Activated naive CD8-positive, alpha-beta T cell (primary cell): ENCODE data around the gene PWP2.
"Not testable (repeated sequence)": the region's sequence is repeated elsewhere in the genome, so short reads cannot be mapped to it uniquely, and the experiment has no call there.

Experiments
- H3K27ac Mint-ChIP-seq: one replicate; pipeline ENCODE4 v1.8.0; 2021; ENCODE audit warnings: mixed read lengths
- H3K27me3 Mint-ChIP-seq: one replicate; pipeline ENCODE4 v1.8.0; 2021; ENCODE audit warnings: mixed read lengths
- H3K36me3 Mint-ChIP-seq: one replicate; pipeline ENCODE4 v1.8.0; 2021; ENCODE audit warnings: mixed read lengths
- H3K4me1 Mint-ChIP-seq: one replicate; pipeline ENCODE4 v1.8.0; 2021; ENCODE audit warnings: low read depth, mixed read lengths
- H3K4me3 Mint-ChIP-seq: one replicate; pipeline ENCODE4 v1.8.0; 2021; ENCODE audit warnings: mild to moderate bottlenecking, mixed read lengths
- H3K9me3 Mint-ChIP-seq: one replicate; pipeline ENCODE4 v1.8.0; 2021; ENCODE audit warnings: low read depth, mixed read lengths

The PWP2 gene

DNA sequence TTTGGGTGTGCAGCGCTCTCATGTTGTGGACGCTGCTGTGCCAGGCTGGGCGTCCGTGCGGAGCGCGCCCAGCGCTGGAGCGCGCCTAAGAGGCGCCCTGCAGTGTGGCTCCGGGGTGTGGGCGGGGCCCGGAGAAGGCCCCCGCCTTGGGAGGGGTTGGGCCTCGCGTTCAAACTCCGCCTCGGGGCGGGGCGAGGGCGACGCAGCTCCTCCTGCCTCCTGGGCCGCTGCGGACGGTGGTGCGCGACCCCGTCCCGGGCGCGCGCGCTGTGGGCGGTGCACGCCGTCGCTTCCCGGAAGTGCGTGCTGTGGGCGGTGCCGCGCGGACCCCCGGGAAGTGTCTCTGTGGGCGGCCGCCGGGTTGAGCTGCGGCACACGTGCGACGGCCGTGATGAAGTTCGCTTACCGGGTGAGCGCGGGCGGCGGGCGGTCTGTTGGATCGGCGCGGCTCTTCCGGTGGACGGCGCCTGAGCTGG is at the start of gene PWP2:
PWP2 (plus strand) TSS at position 374 of the 476 bp plus-strand sequence; CDS start at position 392, 18 bp downstream.
- not testable (repeated sequence) for H3K27ac Mint-ChIP-seq, H3K4me1 Mint-ChIP-seq, H3K27me3 Mint-ChIP-seq, H3K36me3 Mint-ChIP-seq, H3K9me3 Mint-ChIP-seq, H3K4me3 Mint-ChIP-seq

DNA sequence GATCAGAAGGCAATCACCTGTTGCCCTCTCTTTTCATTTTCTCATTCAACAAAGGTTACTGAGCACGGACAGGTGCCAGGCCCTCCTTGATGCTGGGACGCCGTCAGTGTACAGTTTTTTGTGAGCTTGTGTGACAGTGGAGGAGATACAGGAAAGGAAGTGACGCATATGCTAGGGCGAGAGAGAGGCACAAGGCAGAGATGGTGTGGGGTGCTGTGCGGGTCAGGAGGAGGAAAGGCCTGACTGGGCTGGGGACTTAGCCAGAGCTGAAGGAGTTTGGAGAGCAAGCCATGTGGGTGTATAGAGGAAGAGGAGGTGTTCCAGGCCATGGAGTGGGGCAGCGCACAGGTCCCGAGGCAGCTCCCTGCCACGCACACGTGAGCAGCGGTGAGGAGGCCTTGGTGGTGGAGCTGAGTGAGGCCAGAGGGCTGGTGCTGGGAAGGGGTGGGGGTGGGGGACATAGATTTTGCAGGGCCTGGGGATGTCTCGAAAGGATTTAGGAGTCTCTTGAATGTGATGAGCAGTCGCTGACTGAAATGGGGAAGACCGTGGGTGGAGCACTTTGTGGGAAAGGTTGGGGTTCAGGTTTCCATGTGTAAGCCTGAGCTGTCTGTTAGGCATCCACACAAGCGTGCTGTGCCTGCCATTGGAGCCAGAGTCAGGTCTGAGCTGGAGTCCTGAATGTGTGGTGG is 49.1 kb upstream of the PWP2 start:
- no peak overlapping the region for H3K4me3 Mint-ChIP-seq
- peaks cover 2% of the 10 kb centered on the region for H3K36me3 Mint-ChIP-seq
- H3K27me3 Mint-ChIP-seq = no peaks in the 10 kb centered on the region
- H3K4me1 Mint-ChIP-seq = peaks cover 15% of the 10 kb centered on the region
- peak overlapping the region; percentile 64 for H3K27ac Mint-ChIP-seq
- no peaks in the 10 kb centered on the region for H3K9me3 Mint-ChIP-seq

DNA sequence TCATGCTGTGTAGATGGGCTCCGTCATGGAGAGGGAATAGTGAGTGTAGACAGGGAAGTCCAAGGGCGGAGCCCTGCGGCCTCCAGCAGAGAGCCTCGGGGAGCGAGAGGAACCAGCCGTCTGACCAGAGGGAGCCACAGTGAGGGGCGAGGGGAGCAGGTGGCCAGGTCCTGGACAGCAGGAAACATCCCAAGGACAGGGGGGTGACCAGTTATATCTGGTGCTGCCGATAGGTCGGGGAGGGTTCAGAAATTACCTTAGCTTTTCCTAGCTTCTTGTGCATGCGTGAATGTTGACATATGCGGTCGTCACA is 48.6 kb upstream of the PWP2 start:
- Mint-ChIP-seq H3K4me3 (no peak overlapping the region), H3K27me3 (no peaks in the 10 kb centered on the region), H3K27ac (peak overlapping the region; percentile 64), H3K4me1 (peaks cover 18% of the 10 kb centered on the region), H3K9me3 (no peaks in the 10 kb centered on the region), H3K36me3 (peaks cover 2% of the 10 kb centered on the region)

DNA sequence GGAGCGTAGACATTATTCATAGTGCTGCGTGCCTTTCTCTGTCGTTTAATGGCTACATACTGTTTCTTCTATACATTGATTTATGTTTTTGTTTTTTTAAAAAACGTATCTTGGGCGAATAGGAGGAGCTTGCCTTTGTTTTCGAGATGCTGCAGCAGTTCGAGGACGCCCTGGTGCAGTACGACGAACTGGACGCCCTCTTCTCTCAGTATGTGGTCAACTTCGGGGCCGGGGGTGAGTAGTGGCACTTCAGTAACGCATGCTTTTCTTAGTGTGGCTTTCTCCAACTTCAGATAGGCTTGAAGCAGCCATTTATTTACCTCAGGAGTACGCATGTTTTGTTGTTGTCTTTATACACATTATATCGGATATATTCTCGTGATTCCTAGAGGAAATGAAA is 48.2 kb upstream of the PWP2 start:
- H3K27ac Mint-ChIP-seq = no peak overlapping the region
- no peaks in the 10 kb centered on the region for H3K9me3 Mint-ChIP-seq
- H3K4me1 Mint-ChIP-seq = peaks cover 22% of the 10 kb centered on the region
- no peaks in the 10 kb centered on the region for H3K27me3 Mint-ChIP-seq
- no peak overlapping the region for H3K4me3 Mint-ChIP-seq
- peaks cover 2% of the 10 kb centered on the region for H3K36me3 Mint-ChIP-seq

DNA sequence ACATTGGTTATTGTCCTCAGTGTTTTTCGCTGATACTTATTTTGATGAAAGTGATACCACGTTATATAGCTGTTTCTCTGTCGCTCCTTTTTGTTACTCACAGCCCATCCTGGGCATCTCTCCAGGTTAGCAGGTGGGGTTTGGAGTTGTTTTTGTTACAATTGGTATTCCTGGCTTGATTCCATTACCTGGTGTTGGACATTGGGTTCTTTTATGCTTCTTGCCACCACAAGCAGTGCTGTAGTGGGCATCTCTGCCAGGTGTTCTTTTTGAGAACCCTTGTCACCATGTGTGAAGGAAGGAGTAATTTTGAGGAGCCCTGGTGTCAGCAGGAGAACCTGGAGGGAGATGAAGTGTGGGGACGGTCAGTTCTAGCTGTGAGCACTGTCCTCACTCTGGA is 47.5 kb upstream of the PWP2 start:
- peaks cover 2% of the 10 kb centered on the region for H3K36me3 Mint-ChIP-seq
- H3K9me3 Mint-ChIP-seq = no peaks in the 10 kb centered on the region
- H3K27ac Mint-ChIP-seq = no peak overlapping the region
- peaks cover 25% of the 10 kb centered on the region for H3K4me1 Mint-ChIP-seq
- no peaks in the 10 kb centered on the region for H3K27me3 Mint-ChIP-seq
- H3K4me3 Mint-ChIP-seq = no peak overlapping the region

DNA sequence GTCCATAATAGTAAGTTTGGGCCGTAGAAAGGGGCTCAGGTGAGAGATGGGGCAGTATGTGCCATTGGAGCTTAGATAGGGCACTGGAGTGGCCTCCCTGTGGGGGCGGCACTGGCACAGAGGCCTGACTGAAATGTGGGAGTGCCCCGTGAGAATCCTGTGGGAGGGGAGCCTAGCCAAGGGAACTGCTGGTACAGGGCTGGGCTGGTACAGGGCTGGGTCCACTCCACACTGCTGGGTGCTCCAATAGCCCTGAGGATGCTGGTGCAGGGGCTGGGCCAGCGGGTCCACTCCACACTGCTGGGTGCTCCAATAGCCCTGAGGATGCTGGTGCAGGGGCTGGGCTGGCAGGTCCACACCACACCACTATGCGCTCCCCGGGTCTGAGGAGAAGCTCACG is 44.8 kb upstream of the PWP2 start:
- Mint-ChIP-seq H3K9me3 (no peaks in the 10 kb centered on the region), H3K4me1 (peaks cover 49% of the 10 kb centered on the region), H3K27me3 (no peaks in the 10 kb centered on the region), H3K4me3 (no peak overlapping the region), H3K36me3 (peaks cover 2% of the 10 kb centered on the region), H3K27ac (peak overlapping the region; percentile 83)

DNA sequence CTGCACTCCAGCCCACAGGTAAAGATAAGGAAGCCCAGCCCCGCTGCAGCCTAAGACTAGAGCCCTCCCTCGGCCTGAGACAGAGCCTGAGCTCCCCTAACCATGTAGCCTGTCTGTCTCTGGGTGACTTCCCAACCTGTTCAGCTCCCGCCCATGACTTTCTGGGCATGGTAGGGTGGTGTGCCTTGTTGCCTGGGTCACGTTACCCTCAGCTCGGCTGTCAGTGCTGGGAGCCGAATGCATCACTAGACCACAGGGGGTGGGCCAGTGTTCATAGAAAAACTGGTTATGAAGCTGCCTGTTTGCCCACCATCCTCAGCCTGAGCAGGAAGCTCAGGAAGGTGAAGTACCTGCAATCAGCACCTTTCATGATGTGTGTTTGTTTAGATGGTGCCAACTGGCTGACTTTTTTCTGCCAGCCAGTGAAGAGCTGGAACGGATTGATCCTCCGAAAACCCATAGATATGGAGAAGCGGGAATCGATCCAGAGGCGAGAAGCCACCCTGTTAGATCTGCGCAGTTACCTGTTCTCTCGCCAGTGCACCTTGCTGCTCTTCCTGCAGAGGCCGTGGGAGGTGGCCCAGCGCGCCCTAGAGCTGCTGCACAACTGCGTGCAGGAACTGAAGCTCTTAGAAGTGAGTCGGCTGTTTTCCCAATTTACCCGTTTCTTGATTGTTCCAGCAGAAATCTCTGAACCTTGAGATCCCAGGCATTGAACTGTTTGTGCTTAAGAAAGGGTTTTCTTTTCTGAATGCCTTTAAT is 43.9 kb upstream of the PWP2 start:
- H3K27ac Mint-ChIP-seq = peak overlapping the region; percentile 83
- peaks cover 2% of the 10 kb centered on the region for H3K36me3 Mint-ChIP-seq
- no peaks in the 10 kb centered on the region for H3K27me3 Mint-ChIP-seq
- no peaks in the 10 kb centered on the region for H3K9me3 Mint-ChIP-seq
- H3K4me1 Mint-ChIP-seq = peaks cover 47% of the 10 kb centered on the region
- no peak overlapping the region for H3K4me3 Mint-ChIP-seq

DNA sequence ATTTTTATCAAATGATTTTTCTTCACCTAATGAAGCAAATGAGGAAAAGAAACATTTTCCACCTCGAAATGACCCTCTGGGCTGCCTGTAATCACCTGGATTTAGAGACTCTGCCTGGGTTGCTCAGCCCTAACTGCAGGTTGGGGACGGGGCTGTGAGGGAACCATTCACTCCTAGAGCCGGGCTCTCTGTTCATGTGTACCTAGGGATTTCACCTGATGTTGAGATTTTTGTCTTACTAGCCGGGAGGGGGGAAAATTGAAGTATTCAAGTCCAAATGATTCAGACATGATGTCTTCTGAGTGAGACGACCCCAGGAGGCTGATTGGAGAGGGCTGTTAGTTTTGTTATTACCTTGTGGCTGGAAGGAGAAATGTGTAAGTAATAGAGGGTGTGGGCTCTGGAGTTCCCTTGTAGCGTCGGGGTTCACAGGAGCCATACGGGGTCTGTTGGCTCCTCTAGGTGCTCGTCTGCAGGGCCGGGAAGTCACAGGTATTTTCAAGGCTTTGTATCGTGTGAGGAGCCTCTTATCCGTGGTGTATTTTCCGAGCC is 42.3 kb upstream of the PWP2 start:
- Mint-ChIP-seq H3K27me3 (no peaks in the 10 kb centered on the region), H3K36me3 (no peaks in the 10 kb centered on the region), H3K4me3 (peak overlapping the region; percentile 74), H3K4me1 (peaks cover 46% of the 10 kb centered on the region), H3K9me3 (no peaks in the 10 kb centered on the region), H3K27ac (peak overlapping the region; percentile 95)

DNA sequence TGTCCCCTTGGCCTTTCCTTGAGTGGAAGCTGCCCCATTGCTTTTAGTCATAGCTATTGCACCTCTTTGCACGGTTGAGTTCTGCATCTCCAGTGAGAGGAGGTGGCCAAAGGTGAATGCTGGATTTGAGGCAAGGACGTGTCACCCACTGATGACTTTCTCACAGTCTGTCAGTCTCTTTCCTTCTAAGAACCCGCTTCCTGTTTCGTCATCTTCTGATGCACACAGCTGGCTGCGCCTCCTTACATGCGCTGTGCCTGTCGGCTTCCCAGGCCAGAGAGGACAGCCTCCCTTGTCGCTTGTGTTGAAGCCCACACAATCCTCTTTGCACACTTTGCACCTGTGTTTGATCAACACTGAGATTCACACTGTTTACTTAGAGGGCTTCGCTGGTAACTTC is 41.8 kb upstream of the PWP2 start:
- Mint-ChIP-seq H3K4me1 (peaks cover 46% of the 10 kb centered on the region), H3K27me3 (no peaks in the 10 kb centered on the region), H3K9me3 (no peaks in the 10 kb centered on the region), H3K36me3 (no peaks in the 10 kb centered on the region), H3K4me3 (peak overlapping the region; percentile 74), H3K27ac (peak overlapping the region; percentile 95)

DNA sequence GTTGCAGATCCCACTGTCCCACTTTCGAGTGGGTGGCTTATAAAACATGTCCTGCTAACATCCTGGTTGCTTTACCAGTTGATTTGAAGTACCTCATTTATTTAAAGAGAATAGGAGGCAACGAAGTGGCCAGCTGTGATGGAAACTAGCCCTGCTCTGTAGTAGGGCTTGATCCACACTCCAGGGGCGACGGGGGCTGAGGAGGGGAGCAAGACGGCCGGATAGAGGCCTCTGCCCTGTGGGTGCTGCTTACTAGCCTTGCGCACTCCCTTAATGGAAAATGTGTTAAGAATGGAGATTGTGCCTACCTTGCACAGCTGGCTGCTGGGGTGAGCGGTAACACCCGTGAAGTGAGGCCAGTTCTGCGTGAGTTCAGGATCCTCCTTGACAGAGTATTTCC is 41.1 kb upstream of the PWP2 start:
- peak overlapping the region; percentile 74 for H3K4me3 Mint-ChIP-seq
- no peaks in the 10 kb centered on the region for H3K36me3 Mint-ChIP-seq
- H3K4me1 Mint-ChIP-seq = peaks cover 46% of the 10 kb centered on the region
- no peaks in the 10 kb centered on the region for H3K9me3 Mint-ChIP-seq
- H3K27me3 Mint-ChIP-seq = no peaks in the 10 kb centered on the region
- peak overlapping the region; percentile 95 for H3K27ac Mint-ChIP-seq

DNA sequence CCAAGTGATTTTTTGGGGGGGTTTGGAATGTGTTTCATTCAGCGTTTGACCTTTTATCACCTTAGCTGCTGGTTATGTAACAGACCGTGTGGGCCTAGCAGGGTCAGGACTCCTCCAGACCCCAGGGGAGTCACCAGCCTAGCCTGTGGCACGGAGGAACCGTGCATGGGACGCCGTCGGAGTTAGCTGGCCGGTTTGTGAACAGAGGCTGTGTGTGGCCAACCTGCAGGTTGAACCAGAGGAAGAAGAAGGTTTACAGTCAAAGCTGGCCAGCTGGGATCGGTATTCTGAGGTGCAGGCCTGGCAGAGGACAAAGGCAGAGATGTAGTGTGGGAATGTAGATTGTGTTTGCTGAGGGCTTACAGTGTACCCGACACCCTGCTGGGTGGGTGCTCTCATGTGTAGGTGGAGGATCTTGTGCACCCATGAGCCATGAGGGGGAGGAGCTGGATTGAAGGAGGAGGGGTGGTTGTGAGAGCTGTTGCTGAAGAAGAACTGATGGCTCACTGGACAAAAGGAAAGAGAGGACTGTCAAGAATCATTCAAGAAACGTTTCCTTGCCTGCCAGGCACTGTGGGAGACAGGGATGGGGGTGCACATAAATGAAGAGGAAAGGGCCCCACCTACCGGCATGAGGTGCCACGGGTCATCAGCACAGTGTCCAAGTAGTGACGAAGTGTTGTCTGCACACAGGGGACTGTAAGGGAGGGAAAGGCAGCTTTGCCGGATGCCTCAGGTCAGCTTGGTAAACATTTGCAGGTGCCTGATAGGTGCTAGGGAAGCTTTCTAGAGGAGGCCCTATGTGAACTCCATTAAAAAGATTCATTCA is 40.0 kb upstream of the PWP2 start:
- H3K27me3 Mint-ChIP-seq = no peaks in the 10 kb centered on the region
- no peak overlapping the region for H3K4me3 Mint-ChIP-seq
- no peaks in the 10 kb centered on the region for H3K36me3 Mint-ChIP-seq

DNA sequence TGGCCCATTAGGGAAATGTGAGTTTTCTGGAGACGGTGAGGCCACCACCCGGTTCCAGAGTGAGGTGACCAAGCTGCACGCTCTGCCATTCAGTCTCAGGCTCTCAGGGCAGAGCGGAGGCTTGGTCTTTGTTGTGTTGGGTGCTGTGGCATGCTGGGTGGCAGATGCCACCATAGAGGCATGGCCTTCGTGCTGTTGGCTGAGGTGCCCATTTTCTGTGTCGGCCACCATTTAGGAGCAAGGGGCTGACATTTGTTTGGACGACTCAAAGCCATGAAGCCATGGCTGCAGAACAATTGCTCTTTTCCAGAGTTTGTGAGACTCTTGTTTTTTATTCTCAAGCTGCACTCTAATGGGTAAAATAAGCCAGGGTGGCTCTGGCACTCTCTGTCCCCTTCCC is 36.8 kb upstream of the PWP2 start:
- Mint-ChIP-seq H3K27ac (no peak overlapping the region), H3K4me3 (no peak overlapping the region)

More for the DNA sequence above, 40.0 kb upstream of the PWP2 start:
- H3K9me3 Mint-ChIP-seq = no peaks in the 10 kb centered on the region
- H3K27ac Mint-ChIP-seq = peak overlapping the region; percentile 64
- H3K4me1 Mint-ChIP-seq = peaks cover 46% of the 10 kb centered on the region

DNA sequence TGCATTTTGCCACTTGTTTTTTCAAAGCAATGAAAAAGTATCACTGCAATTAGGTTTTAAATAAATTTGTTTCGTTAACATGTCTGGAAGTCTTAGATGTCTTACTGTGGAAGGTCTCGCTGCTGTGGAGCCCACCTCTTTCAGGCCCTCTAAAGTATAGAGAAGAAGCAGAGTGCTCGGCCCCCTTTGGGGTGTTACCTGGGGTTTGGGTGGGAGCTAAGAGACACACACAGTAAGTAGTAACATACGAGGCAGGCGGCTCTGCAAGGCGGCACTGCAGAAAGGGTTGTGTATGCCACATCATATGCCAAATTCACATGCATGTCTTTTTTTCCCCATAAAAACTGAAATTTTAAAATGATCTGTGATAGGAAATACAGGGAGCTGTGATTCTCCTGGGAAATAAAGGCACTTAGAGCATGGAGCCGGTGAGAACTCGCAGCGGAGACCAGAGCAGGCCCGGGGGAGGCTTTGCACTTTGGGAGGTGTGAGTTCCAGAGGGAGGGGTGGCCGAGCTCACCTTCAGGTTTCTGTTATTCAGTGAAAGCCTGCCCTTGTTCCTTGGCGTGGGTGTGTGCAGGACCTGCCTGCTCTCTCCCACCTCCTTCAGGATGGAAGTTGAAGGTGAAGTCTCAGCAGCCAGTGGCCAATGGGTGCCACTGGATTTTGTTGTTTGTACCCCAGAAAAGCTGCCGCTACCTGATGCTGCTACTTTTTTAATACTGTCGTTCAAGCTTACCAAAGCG is 35.7 kb upstream of the PWP2 start:
- H3K36me3 Mint-ChIP-seq = peaks cover 4% of the 10 kb centered on the region
- H3K27me3 Mint-ChIP-seq = no peaks in the 10 kb centered on the region
- peak overlapping the region; percentile 23 for H3K27ac Mint-ChIP-seq
- H3K4me3 Mint-ChIP-seq = no peak overlapping the region
- H3K9me3 Mint-ChIP-seq = no peaks in the 10 kb centered on the region
- peaks cover 35% of the 10 kb centered on the region for H3K4me1 Mint-ChIP-seq

More for the DNA sequence above, 36.8 kb upstream of the PWP2 start:
- Mint-ChIP-seq H3K36me3 (no peaks in the 10 kb centered on the region), H3K27me3 (no peaks in the 10 kb centered on the region), H3K4me1 (peaks cover 41% of the 10 kb centered on the region), H3K9me3 (no peaks in the 10 kb centered on the region)

DNA sequence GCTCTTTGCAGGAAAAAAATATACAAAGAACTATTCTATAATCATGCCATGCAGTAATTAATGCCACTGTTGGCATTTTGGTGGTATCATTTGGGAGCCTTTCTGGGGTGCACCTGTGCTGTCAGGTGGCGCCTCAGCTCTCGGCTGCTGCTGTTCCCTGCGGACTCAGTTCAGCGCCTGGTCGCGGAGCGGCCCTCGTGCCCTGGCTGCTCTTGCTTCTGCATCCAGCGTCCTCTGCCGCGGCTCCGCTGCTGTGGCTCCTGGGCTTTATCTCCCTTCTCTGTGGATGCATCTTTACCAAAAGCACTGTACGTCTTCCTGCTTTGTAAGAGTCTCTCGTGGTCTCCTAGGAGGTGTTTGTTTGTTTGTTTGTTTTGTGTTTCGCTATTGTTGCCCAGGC is 35.1 kb upstream of the PWP2 start:
- H3K27ac Mint-ChIP-seq = no peak overlapping the region
- H3K27me3 Mint-ChIP-seq = no peaks in the 10 kb centered on the region
- H3K9me3 Mint-ChIP-seq = no peaks in the 10 kb centered on the region
- no peak overlapping the region for H3K4me3 Mint-ChIP-seq
- H3K36me3 Mint-ChIP-seq = peaks cover 5% of the 10 kb centered on the region
- peaks cover 35% of the 10 kb centered on the region for H3K4me1 Mint-ChIP-seq
